T-helper 22 cell (primary cell): ENCODE measurements around the gene APBA1.

Source experiments
- DNase-seq: peaks from one replicate; pipeline ENCODE4 v3.0.0-alpha.2; 2020; ENCODE audit warnings: low read depth

The APBA1 gene

GRCh38 chr9:69657269-69657668 lies 14.9 kb downstream of the APBA1 start:
- no peak for DNase-seq

- DNase-seq: no peak
These were observed 17.1 kb downstream of the APBA1 start for GRCh38 chr9:69655065-69655464.

GRCh38 chr9:69653261-69653660 lies 18.9 kb downstream of the APBA1 start:
- no peak for DNase-seq

- no peak for DNase-seq
These were observed 22.5 kb downstream of the APBA1 start for GRCh38 chr9:69649566-69650250.

GRCh38 chr9:69647804-69648203 lies 24.4 kb downstream of the APBA1 start:
- no peak for DNase-seq

- no peak for DNase-seq
These were observed 25.4 kb downstream of the APBA1 start for GRCh38 chr9:69646810-69647209.

GRCh38 chr9:69645488-69645887 lies 26.7 kb downstream of the APBA1 start:
- DNase-seq: no peak

- no peak for DNase-seq
These were observed 29.1 kb downstream of the APBA1 start for GRCh38 chr9:69643098-69643497.

GRCh38 chr9:69637817-69638200 lies 34.4 kb downstream of the APBA1 start:
- no peak for DNase-seq

GRCh38 chr9:69637193-69637816 lies 34.9 kb downstream of the APBA1 start:
- no peak for DNase-seq

- no peak for DNase-seq
These were observed 38.5 kb downstream of the APBA1 start for GRCh38 chr9:69633716-69634115.

GRCh38 chr9:69632768-69633167 lies 39.4 kb downstream of the APBA1 start:
- no peak for DNase-seq

GRCh38 chr9:69627281-69627680 lies 44.9 kb downstream of the APBA1 start:
- no peak for DNase-seq

- no peak for DNase-seq
These were observed 48.9 kb downstream of the APBA1 start for GRCh38 chr9:69623276-69623675.

GRCh38 chr9:69622676-69623075 lies 49.5 kb downstream of the APBA1 start:
- DNase-seq: no peak

- DNase-seq: no peak
These were observed 50.3 kb downstream of the APBA1 start for GRCh38 chr9:69621730-69622460.

GRCh38 chr9:69620731-69621130 lies 51.4 kb downstream of the APBA1 start:
- DNase-seq: no peak

- DNase-seq: no peak
These were observed 52.9 kb downstream of the APBA1 start for GRCh38 chr9:69619233-69619632.

GRCh38 chr9:69617006-69617405 lies 55.2 kb downstream of the APBA1 start:
- no peak for DNase-seq

- no peak for DNase-seq
These were observed 56.3 kb downstream of the APBA1 start for GRCh38 chr9:69615880-69616279.

- DNase-seq: no peak
These were observed 61.0 kb downstream of the APBA1 start for GRCh38 chr9:69611221-69611620.

GRCh38 chr9:69609156-69609555 lies 63.0 kb downstream of the APBA1 start:
- DNase-seq: no peak

GRCh38 chr9:69606089-69606488 lies 66.1 kb downstream of the APBA1 start:
- no peak for DNase-seq
